ENCODE data around the gene GLIPR1L2. TPM values are rescaled to one million over a fixed set of nuclear protein-coding genes. Genes with fewer than 3 reads are reported as not detected.

Gene GLIPR1L2
- total and polyA plus RNA-seq, 2 donors (not counting 1 experiment from before 2014, with no cell fraction given): 0.37 to 0.91 TPM

- Histone ChIP-seq H3K4me3 (ENCODE audit: control extremely low read depth in 1 of 5, extremely low read depth in 1 of 5, insufficient read depth in 1 of 5, low read depth in 2 of 5, low read length in 4 of 5) (peak overlapping the region; percentile 66 to 98 (median 80)), H4K20me1 (ENCODE audit: control insufficient read depth, insufficient read depth, low read length, poor library complexity, severe bottlenecking) (no peaks in the 10 kb centered on the region), H3K36me3 (replicated peaks in 1 of 2; ENCODE audit: control extremely low read depth in 1 of 2, control insufficient read depth in 1 of 2, extremely low read depth in 1 of 2, insufficient read depth in 2 of 2, low read length in 1 of 2) (peaks cover 2 to 27% of the 10 kb centered on the region in 2 experiments), H3K27ac (ENCODE audit: low read length in 2 of 2) (peak overlapping the region; percentile 75 to 79), H3K4me1 (ENCODE audit: control insufficient read depth in 2 of 2, insufficient read depth in 2 of 2, low read length in 2 of 2) (peaks cover 64 to 67% of the 10 kb centered on the region in 2 donors), H3K9ac (ENCODE audit: low read length) (peak overlapping the region; percentile 74), H3K27me3 (replicated peaks in 1 of 4; ENCODE audit: control extremely low read depth in 1 of 4, control insufficient read depth in 3 of 4, insufficient read depth in 4 of 4, low read length in 3 of 4) (no peaks in the 10 kb centered on the region), H3K4me2 (replicated peaks; ENCODE audit: low read depth, low read length, poor library complexity, severe bottlenecking) (peak overlapping the region; percentile 73), H2AFZ (ENCODE audit: insufficient read depth, low read depth, low read length, poor library complexity, severe bottlenecking) (peak overlapping the region; percentile 9), H3K79me2 (ENCODE audit: control insufficient read depth, insufficient read depth, low read length) (peaks cover 57% of the 10 kb centered on the region), H3K9me3 (ENCODE audit: control extremely low read depth in 1 of 3, control insufficient read depth in 2 of 3, insufficient read depth in 1 of 3, low read length in 2 of 3) (no peaks in the 10 kb centered on the region)
- no peak for TF ChIP-seq CTCF (IDR thresholded peaks at IDR 0.05)
- DNase-seq (peak; percentile 27), ATAC-seq (ENCODE audit: low read depth) (no peak)
- no peaks in the 10 kb centered on the region for H3K27me3 Mint-ChIP-seq
- WGBS (ENCODE audit: insufficient coverage): 21% methylated on average over 3 of the region's 4 CpGs
- peaks cover 77% of the 10 kb centered on the region for H3K4me1 Mint-ChIP-seq
- intact Hi-C loops (cut with micrococcal nuclease): loop anchor here (1.0 to 5.0 kb wide), 6 partner anchors 45 to 1281 kb away; partner anchors contain the start of genes GLIPR1L2 and OSBPL8
- CTCF ChIA-PET: interaction anchor here (1.1 to 10.9 kb wide), 8 partner anchors 7 to 147 kb away, joined by 4 to 124 read pairs (median 20); partner anchors contain the start of genes GLIPR1L1, GLIPR1L2 and KRR1
- POLR2A ChIA-PET: interaction anchor here (1.0 to 2.5 kb wide), 2 partner anchors 19 to 91 kb away, joined by 3 to 9 read pairs; partner anchors contain the start of gene GLIPR1L2
- no peaks in the 10 kb centered on the region for H3K9me3 Mint-ChIP-seq (ENCODE audit: insufficient read depth)
- peak overlapping the region; percentile 98 for H3K4me3 Mint-ChIP-seq
- H3K27ac Mint-ChIP-seq: peak overlapping the region; percentile 99
Observed at GRCh38 chr12:75481774-75482173, 90.9 kb downstream of the GLIPR1L2 start.

Other genes starting within 250 kb of the GLIPR1L2 start
- gene KCNC2, start 181.2 kb upstream of the GLIPR1L2 start, total RNA-seq: not detected in 2 replicates
- gene KCNC2, start 181.2 kb upstream of the GLIPR1L2 start, polyA plus RNA-seq: not detected in 2 replicates
- gene CAPS2, start 60.8 kb upstream of the GLIPR1L2 start, total RNA-seq: 8.4 TPM in 2 replicates
- 1.8 and 2.3 TPM in 2 replicates for gene CAPS2, start 60.8 kb upstream of the GLIPR1L2 start, polyA plus RNA-seq
- gene GLIPR1L1, start 56.4 kb upstream of the GLIPR1L2 start, total RNA-seq: not detected in 2 replicates
- gene GLIPR1L1, start 56.4 kb upstream of the GLIPR1L2 start, polyA plus RNA-seq: not detected in 2 replicates
- 117 and 119 TPM in 2 replicates for gene GLIPR1, start 89.7 kb downstream of the GLIPR1L2 start, total RNA-seq
- gene GLIPR1, start 89.7 kb downstream of the GLIPR1L2 start, polyA plus RNA-seq: 32.0 and 52.3 TPM in 2 replicates
- 80.2 and 87.7 TPM in 2 replicates for gene KRR1, start 120.5 kb downstream of the GLIPR1L2 start, total RNA-seq
- gene KRR1, start 120.5 kb downstream of the GLIPR1L2 start, polyA plus RNA-seq: 16.3 and 25.2 TPM in 2 replicates

All from B cell (primary cell).